NCI-H1417 treated with DMSO at 0.1 percent for 48 hours (cell line): Measurements from ENCODE around the gene VWA5B2.

Experiments used
- DNase-seq: peaks from one replicate; lab custom pipeline; 2025; lab: John Stamatoyannopoulos, UW

Gene VWA5B2

DNA sequence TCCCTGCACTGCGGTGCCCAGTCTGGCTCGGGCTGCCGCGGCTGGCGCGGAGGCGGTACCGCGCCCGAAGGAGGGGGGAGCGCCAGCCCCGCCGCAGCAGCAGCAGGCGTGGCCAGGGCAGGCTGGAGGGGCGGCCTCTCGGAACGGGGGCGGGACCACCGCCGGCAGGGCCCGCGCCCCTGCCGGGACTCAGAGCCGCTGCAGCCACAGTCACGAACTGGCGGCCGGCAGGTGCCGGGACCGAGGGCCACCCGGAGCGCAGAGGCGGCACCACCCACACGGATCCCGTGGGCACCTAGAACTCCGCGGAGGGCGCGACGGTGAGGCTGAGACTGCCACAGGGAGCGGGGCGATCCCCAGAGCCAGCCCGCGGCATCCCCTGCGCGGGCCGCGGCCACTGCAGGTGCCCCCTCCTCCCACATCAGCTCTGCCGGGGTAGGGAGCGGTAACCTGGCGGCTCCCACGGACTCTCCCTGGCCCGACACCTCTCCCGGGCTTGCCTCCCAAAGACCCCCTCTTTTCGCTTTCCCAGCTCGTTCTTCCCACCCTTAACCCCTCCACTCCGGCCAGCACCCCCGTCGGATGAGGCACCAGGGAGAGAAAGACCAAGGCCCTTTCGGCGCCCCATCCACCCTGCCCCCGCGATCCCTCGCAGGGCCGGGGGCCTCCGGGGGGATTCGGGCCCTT lies at the start of gene VWA5B2:
Gene VWA5B2 (plus strand): TSS at position 192 of the 687 bp plus-strand sequence. CDS start 944 bp downstream, outside the sequence.
- peak; percentile 20 for DNase-seq

DNA sequence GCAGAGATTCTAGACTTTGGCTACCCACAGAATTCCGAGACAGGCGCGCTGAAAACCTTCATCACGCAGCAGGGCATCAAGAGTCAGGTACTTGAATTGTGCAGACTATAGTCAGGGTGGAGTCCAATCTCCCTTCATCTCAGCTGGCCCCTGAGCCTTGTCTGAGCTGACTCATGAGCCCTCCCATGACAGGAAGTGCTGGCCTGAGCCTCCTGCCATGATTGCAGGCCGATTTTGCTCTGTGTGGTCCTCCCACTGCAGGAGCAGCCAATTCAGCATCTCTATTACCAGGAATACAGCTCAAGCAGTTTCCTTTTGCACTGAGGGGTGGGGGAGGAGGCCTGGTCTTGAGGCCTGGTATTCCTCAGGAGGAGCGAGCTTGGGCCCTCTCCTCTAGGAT lies 49.2 kb upstream of the VWA5B2 start:
- no peak for DNase-seq

DNA sequence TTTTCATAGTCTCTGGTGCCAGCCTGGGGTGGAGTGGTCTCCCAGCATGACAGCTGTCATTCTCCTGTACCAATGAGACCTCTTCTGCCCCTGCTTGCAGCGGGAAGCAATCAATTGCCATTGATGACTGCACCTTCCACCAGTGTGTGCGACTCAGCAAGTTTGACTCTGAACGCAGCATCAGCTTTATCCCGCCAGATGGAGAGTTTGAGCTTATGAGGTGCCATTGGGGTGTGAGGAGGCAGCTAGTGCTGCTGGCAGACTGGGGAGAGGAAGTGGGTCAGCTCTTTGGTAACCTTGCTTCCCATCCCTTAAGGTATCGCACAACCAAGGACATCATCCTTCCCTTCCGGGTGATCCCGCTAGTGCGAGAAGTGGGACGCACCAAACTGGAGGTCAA lies 47.8 kb upstream of the VWA5B2 start:
- DNase-seq, result no peak

DNA sequence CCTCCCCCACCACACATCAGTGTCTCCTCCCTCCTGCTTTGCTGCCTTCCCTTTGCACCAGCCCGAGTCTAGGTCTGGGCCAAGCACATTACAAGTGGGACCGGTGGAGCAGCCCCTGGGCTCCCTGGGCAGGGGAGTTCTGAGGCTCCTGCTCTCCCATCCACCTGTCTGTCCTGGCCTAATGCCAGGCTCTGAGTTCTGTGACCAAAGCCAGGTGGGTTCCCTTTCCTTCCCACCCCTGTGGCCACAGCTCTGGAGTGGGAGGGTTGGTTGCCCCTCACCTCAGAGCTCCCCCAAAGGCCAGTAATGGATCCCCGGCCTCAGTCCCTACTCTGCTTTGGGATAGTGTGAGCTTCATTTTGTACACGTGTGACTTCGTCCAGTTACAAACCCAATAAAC lies 45.7 kb upstream of the VWA5B2 start:
- no peak for DNase-seq

DNA sequence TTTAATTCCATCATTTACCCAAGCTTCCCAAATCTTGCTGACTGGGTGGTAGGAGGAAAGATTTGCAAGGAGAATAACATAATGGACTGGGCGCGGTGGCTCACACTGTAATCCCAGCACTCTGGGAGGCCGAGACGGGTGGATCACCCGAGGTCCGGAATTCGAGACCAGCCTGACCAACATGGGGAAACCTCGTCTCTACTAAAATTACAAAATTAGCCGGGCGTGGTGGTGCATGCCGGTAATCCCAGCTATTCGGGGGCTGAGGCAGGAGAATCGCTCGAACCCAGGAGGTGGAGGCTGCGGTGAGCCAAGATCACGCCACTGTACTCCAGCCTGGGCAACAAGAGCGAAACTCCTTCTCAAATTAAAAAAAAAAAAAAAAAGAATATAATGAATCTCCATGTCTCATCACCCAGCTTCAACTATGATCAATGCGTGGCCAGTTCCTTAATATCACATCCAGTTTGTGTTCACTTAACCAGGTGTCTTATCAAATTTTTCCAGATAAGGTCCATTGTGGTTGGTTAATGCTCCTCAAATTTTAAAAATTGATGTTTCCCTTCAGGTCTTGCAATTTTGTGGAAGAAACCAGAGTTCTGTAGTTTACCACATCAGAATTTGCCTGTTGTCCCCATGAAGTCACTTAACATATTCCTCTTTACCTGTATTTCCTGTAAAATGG lies 44.7 kb upstream of the VWA5B2 start:
- DNase-seq, result no peak

GRCh38 chr3:184185461-184186183 lies 43.8 kb upstream of the VWA5B2 start:
- peak; percentile 96 for DNase-seq

DNA sequence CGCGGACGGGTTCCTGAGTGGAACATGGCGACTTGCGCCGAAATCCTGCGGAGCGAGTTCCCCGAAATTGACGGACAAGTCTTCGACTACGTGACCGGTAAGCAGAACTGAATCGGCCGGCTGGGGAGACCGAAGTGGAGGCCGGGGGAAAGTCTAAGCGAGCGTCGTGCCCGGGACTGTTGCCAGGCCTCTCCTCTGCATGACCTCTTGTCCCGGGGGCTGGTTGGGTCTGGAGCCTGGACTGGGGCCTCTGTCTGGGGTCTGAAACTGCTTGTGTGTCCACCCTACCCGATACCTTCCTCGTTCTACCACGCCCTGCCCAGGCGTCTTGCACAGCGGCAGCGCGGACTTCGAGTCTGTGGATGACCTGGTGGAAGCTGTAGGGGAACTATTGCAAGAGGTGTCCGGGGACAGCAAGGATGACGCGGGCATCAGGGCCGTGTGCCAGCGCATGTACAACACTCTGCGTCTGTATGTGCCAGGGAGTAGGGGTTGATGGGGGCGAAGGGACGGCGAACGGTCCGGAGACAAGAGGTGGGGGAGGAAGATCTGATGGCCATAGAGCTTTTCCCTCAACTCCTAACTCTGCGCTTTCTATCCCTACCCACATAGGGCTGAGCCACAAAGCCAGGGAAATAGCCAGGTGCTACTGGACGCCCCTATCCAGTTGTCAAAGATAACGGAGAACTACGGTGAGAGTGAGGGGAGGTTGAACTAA lies 43.0 kb upstream of the VWA5B2 start, which contains the start of gene ABCF3:
Gene ABCF3 (plus strand): TSS at position 16 of the 718 bp plus-strand sequence. CDS start 9 bp downstream, at position 25.
- DNase-seq, result no peak

DNA sequence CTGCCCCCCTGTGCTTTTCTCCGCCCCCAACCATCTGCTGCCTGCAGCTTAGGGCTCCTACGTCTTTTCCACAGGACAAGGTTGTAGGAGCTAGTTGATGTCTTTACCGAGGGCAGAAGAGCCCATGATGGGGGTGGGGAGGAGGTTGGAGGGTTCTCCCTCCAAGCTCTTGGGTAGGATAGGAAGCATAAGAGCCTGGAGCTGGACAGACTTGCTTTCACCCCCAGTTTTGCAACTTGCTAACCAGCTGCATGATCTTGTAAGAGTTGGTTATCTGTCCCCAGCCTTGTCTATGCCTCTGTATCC lies 42.5 kb upstream of the VWA5B2 start:
- no peak for DNase-seq

GRCh38 chr3:184188080-184188479 lies 41.3 kb upstream of the VWA5B2 start:
- no peak for DNase-seq

DNA sequence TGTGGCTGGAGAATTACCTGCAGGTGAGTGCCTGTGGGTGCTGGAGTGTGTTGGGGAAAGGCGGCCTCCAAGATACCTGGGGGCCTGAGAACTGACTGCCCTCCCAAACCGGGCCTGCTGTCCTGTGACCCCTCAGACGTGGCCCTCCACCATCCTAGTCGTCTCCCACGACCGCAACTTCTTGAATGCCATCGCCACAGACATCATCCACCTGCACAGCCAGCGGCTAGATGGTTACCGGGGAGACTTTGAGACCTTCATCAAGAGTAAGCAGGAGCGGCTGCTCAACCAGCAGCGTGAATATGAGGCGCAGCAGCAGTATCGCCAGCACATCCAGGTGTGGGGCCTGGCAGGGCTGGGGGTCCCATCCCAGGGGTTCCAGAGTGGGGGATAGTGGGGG lies 40.0 kb upstream of the VWA5B2 start:
- DNase-seq, result no peak

GRCh38 chr3:184192889-184193288 lies 36.5 kb upstream of the VWA5B2 start:
- DNase-seq, result no peak

DNA sequence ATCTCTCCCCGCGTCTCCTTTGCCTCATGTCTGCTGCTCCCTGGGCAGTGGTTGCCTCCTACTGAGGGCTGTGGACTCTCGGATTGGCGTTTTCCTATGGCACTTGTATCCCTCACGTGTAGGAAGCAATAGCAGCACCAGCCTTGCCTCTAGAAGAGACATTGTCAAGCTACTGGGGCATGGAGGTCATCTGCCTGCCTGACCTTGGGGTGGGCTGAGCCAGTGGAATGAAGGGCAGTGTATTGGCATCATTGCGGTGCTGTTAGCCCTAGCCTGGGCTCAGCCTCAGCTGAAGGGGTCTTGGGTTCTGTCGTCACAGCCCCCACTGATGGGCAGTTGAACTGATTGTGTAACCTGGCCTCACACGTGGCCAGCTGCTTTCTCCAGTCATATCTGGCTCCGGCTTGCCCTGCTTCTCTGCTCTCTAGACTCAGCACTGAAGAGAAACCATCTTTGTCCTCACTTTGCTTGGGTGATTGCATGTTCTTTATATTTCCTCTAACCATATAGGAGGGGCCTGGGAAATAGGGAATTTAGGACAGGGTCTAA lies 35.3 kb upstream of the VWA5B2 start:
- DNase-seq, result no peak

GRCh38 chr3:184196536-184196935 lies 32.8 kb upstream of the VWA5B2 start:
- DNase-seq, result no peak

GRCh38 chr3:184198509-184198908 lies 30.9 kb upstream of the VWA5B2 start:
- DNase-seq, result no peak

DNA sequence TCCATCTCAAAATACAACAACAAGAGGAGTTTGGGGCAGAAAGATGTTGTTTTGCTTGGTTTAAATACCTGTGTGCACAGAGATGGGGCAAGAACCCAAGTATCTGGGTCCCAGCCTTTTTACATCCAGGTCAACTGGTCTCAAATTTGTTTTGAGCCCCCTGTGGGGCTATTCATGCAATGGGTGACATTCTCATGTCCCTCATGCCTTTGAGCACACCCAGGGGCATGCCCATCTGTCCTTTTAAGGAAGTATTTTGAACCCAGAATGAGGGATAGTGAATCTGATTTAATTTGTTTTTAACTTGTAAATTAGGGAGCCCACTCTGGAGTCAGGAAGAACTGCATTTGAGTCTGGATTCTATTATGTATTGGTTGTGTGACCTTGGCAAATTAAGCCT lies 28.6 kb upstream of the VWA5B2 start:
- DNase-seq, result no peak

GRCh38 chr3:184203526-184203925 lies 25.9 kb upstream of the VWA5B2 start:
- DNase-seq, result no peak

- DNase-seq, result no peak
Observed at GRCh38 chr3:184209146-184209923, 20.1 kb upstream of the VWA5B2 start.

- DNase-seq, result no peak
Observed at GRCh38 chr3:184211297-184211696, 18.1 kb upstream of the VWA5B2 start.

- no peak for DNase-seq
Observed at GRCh38 chr3:184211718-184212117, 17.7 kb upstream of the VWA5B2 start.

DNA sequence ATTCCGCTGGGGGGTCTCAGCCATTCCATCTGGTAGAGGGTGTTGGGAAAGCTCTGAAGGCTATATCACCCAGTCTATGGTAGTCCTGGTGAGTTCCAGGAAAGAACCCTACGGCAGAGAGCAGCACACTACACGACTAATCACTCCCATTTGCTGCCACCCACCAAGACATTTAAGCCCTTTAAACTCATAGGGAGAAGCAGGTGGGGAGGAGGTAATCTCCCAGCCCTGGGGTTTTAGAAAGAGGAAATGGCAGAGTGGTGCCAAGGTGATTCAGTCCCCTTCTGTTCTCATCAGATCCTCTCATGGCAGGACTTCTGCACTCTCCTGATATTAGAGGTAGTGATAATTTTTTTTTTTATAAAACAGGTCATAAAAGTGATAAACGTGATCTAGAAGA lies 10.6 kb upstream of the VWA5B2 start:
- DNase-seq, result no peak

DNA sequence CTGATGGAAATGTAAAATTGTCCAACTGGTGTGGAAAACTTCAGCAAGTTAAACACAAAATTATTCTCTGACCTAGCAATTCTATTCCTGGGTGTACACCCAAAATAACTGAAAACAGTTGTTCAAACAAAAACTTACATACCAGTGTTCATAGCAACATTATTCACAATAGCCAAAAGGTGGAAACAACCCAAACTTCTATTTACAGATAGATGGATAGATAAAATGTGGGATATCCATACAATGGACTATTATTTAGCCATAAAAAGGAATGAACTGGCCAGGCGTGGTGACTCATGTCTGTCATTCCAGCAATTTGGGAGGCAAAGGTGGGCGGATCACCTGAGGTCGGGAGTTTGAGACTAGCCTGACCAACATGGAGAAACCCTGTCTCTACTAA lies 6.9 kb upstream of the VWA5B2 start:
- DNase-seq, result no peak
